ENCODE data around the gene CALU.

- TF ChIP-seq CTCF (IDR thresholded peaks at IDR 0.05) (no peak), EP300 (IDR thresholded peaks at IDR 0.05; ENCODE audit: low read depth) (no peak), POLR2A (IDR thresholded peaks at IDR 0.05) (no peak)
Measured at GRCh38 chr7:128812514-128813168, 73.5 kb downstream of the CALU start.
